Peyer's patch (tissue), 4 donors: Measurements from ENCODE around the gene CD34.

Experiments
- POLR2A ChIP-seq, 2 donors: fragments of 450-650 bp; IDR thresholded peaks; one replicate each; pipeline ENCODE4 v1.5.1; 2017; ENCODE audit warnings: antibody characterized with exemption in 2 of 2, mild to moderate bottlenecking in 2 of 2, moderate library complexity in 2 of 2
- TF ChIP-seq, protein P1 (sequence below), 6 experiments: fragments of 450-650 bp in 4 of 6; fragments of 200-600 bp in 2 of 6; sonication (generic) in 1 of 6; IDR thresholded peaks; one replicate each; pipeline ENCODE4 v1.5.1; 2017 to 2019; ENCODE audit warnings: antibody characterized with exemption in 6 of 6, mild to moderate bottlenecking in 3 of 6, moderate library complexity in 1 of 6

DNA sequence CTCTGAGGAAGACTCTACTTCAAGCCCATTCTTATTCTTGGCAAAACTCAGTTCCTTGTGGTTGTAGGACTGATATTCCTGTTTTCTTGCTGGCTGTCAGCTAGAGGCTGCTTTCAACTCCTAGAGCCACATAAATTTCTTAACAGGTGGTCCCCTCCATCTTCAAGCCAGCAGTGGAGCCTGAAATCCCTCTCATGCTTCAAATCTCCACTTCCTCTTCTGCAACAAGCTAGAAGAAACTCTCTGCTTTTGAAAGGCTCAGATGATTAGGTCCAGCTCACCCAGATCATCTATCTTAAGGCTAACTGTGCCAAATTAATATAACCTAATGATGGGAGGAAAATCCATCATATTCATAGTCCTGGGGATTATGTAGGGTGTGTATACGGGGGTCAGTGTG is 43.2 kb upstream of the CD34 start:
- TF ChIP-seq, protein P1, sequence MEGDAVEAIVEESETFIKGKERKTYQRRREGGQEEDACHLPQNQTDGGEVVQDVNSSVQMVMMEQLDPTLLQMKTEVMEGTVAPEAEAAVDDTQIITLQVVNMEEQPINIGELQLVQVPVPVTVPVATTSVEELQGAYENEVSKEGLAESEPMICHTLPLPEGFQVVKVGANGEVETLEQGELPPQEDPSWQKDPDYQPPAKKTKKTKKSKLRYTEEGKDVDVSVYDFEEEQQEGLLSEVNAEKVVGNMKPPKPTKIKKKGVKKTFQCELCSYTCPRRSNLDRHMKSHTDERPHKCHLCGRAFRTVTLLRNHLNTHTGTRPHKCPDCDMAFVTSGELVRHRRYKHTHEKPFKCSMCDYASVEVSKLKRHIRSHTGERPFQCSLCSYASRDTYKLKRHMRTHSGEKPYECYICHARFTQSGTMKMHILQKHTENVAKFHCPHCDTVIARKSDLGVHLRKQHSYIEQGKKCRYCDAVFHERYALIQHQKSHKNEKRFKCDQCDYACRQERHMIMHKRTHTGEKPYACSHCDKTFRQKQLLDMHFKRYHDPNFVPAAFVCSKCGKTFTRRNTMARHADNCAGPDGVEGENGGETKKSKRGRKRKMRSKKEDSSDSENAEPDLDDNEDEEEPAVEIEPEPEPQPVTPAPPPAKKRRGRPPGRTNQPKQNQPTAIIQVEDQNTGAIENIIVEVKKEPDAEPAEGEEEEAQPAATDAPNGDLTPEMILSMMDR (IDR thresholded peaks at IDR 0.05), result no peak
- TF ChIP-seq POLR2A (IDR thresholded peaks at IDR 0.05), result no peak
